ENCODE data around the gene PRR9. TPM values are rescaled to one million over a fixed set of nuclear protein-coding genes. Genes with fewer than 3 reads are reported as not detected.

Gene PRR9
- total RNA-seq, 1 experiment from 2014 or later: not detected

- ChIA-PET POLR2A (no interaction called here), CTCF (no interaction called here)
- no peaks in the 10 kb centered on the region for H3K9me3 ChIP-seq (ENCODE audit: control insufficient read depth, insufficient read depth, low read depth, low read length)
- peaks cover 5% of the 10 kb centered on the region; the same call in 1 of the 2 replicates for H3K27me3 ChIP-seq (ENCODE audit: control insufficient read depth, insufficient read depth, low read length)
- H3K4me3 ChIP-seq (ENCODE audit: low read depth in 2 of 2, low read length in 2 of 2): no peak overlapping the region
- no peaks in the 10 kb centered on the region; the same call in 1 of the 2 replicates for H3K4me1 ChIP-seq (ENCODE audit: control insufficient read depth, insufficient read depth, low read length)
- ATAC-seq: no peak
- TF ChIP-seq CTCF (IDR thresholded peaks at IDR 0.05): no peak
- no peak for TF ChIP-seq SIN3A (IDR thresholded peaks at IDR 0.05; ENCODE audit: borderline replicate concordance, insufficient read depth, low read depth, low read length)
- TF ChIP-seq, protein P1, sequence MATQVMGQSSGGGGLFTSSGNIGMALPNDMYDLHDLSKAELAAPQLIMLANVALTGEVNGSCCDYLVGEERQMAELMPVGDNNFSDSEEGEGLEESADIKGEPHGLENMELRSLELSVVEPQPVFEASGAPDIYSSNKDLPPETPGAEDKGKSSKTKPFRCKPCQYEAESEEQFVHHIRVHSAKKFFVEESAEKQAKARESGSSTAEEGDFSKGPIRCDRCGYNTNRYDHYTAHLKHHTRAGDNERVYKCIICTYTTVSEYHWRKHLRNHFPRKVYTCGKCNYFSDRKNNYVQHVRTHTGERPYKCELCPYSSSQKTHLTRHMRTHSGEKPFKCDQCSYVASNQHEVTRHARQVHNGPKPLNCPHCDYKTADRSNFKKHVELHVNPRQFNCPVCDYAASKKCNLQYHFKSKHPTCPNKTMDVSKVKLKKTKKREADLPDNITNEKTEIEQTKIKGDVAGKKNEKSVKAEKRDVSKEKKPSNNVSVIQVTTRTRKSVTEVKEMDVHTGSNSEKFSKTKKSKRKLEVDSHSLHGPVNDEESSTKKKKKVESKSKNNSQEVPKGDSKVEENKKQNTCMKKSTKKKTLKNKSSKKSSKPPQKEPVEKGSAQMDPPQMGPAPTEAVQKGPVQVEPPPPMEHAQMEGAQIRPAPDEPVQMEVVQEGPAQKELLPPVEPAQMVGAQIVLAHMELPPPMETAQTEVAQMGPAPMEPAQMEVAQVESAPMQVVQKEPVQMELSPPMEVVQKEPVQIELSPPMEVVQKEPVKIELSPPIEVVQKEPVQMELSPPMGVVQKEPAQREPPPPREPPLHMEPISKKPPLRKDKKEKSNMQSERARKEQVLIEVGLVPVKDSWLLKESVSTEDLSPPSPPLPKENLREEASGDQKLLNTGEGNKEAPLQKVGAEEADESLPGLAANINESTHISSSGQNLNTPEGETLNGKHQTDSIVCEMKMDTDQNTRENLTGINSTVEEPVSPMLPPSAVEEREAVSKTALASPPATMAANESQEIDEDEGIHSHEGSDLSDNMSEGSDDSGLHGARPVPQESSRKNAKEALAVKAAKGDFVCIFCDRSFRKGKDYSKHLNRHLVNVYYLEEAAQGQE (IDR thresholded peaks at IDR 0.05; ENCODE audit: insufficient read depth in 1 of 2, low read depth in 2 of 2, low read length in 1 of 2): no peak
- no peak for TF ChIP-seq POLR2AphosphoS5 (IDR thresholded peaks at IDR 0.05; ENCODE audit: low read depth, low read length)
- TF ChIP-seq TCF7L2 (IDR thresholded peaks at IDR 0.05; ENCODE audit: low read depth, low read length): no peak
- H3K27ac ChIP-seq (ENCODE audit: low read length): no peak overlapping the region
- in situ Hi-C loops (cut with HindIII; ENCODE audit: low pct_unique_long_range_greater_than_20kb, low sequenced_read_pairs) (no loop called here), intact Hi-C loops (cut with micrococcal nuclease; ENCODE audit: unreplicated experiment) (loop anchor here (10.0 kb wide), 1 partner anchor 573 kb away; no protein-coding TSS in a partner anchor)
- BruUV-seq (replicated peaks): no TSS peak
- DNase-seq (ENCODE audit: low read depth, low spot score): no peak
- no peaks in the 10 kb centered on the region for H3K36me3 ChIP-seq (ENCODE audit: control insufficient read depth, insufficient read depth, low read length)
Measured at GRCh38 chr1:153227810-153228209, 10.4 kb downstream of the PRR9 start.

GRCh38 chr1:153228491-153228890, 11.1 kb downstream of the PRR9 start:
- POLR2A ChIA-PET: no interaction called here
- CTCF ChIA-PET: interaction anchor here (0.6 kb wide), 1 partner anchor 1062 kb away, joined by 3 read pairs; no protein-coding TSS in a partner anchor
- TF ChIP-seq POLR2AphosphoS5 (IDR thresholded peaks at IDR 0.05; ENCODE audit: low read depth, low read length) (no peak), TCF7L2 (IDR thresholded peaks at IDR 0.05; ENCODE audit: low read depth, low read length) (no peak), SIN3A (IDR thresholded peaks at IDR 0.05; ENCODE audit: borderline replicate concordance, insufficient read depth, low read depth, low read length) (no peak), CTCF (IDR thresholded peaks at IDR 0.05) (no peak)
- TF ChIP-seq, protein P1 (IDR thresholded peaks at IDR 0.05; ENCODE audit: insufficient read depth in 1 of 2, low read depth in 2 of 2, low read length in 1 of 2): no peak
- Histone ChIP-seq H3K36me3 (ENCODE audit: control insufficient read depth, insufficient read depth, low read length) (no peaks in the 10 kb centered on the region), H3K27ac (ENCODE audit: low read length) (no peak overlapping the region), H3K9me3 (ENCODE audit: control insufficient read depth, insufficient read depth, low read depth, low read length) (no peaks in the 10 kb centered on the region), H3K4me1 (ENCODE audit: control insufficient read depth, insufficient read depth, low read length) (no peaks in the 10 kb centered on the region; the same call in 1 of the 2 replicates), H3K27me3 (ENCODE audit: control insufficient read depth, insufficient read depth, low read length) (peaks cover 5% of the 10 kb centered on the region; the same call in 1 of the 2 replicates), H3K4me3 (ENCODE audit: low read depth in 2 of 2, low read length in 2 of 2) (no peak overlapping the region)
- in situ Hi-C loops (cut with HindIII; ENCODE audit: low pct_unique_long_range_greater_than_20kb, low sequenced_read_pairs) (no loop called here), intact Hi-C loops (cut with micrococcal nuclease; ENCODE audit: unreplicated experiment) (loop anchor here (10.0 kb wide), 1 partner anchor 574 kb away; no protein-coding TSS in a partner anchor)
- no TSS peak for BruUV-seq (replicated peaks)
- no peak for ATAC-seq
- DNase-seq (ENCODE audit: low read depth, low spot score): no peak
